Muscle of back (tissue), 11 donors: ENCODE results near the gene CCDC91. TPM values are rescaled to one million over a fixed set of nuclear protein-coding genes. Genes with fewer than 3 reads are reported as not detected.
A peak's percentile ranks its signal among the peaks of the same experiment; 100 is the strongest.
"Not testable (repeated sequence)": the region's sequence is repeated elsewhere in the genome, so short reads cannot be mapped to it uniquely, and the experiment has no call there.

Source experiments
- DNase-seq, 3 donors: peaks; one replicate each; pipeline versions ENCODE4 v3.0.0 to v3.0.0-alpha.2; 2013
- polyA plus RNA-seq, 10 donors: library from polyadenylated mRNA; unstranded; fragments of 120-200 nt; gene quantifications; one replicate each; pipeline ENCODE4 v1.2.1, GENCODE V29; 2013; ENCODE audit not compliant: insufficient read length in 10 of 10

CCDC91 gene
- polyA plus RNA-seq, 10 donors: 19.7 to 25.1 (median 23.7) TPM

DNA sequence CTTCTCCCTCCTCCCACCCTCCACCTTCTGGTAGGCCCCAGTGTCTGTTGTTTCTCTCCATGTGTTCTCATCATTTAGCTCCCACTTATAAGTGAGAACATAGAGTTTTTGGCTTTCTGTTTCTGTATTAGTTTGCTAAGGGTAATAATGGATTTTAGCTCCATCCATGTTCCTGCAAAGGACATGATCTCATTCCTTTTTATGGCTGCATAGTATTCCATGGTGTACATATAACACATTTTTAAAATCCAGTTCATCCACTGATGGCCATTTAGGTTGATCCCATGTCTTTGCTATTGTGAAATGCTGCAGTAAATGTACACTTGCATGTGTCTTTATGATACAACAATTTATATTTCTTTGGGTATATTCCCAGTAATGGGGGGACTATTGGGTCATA is 96.1 kb downstream of the CCDC91 start:
- DNase-seq: no peak

- no peak for DNase-seq
Measured at GRCh38 chr12:28290262-28290661, 100.0 kb downstream of the CCDC91 start.

DNA sequence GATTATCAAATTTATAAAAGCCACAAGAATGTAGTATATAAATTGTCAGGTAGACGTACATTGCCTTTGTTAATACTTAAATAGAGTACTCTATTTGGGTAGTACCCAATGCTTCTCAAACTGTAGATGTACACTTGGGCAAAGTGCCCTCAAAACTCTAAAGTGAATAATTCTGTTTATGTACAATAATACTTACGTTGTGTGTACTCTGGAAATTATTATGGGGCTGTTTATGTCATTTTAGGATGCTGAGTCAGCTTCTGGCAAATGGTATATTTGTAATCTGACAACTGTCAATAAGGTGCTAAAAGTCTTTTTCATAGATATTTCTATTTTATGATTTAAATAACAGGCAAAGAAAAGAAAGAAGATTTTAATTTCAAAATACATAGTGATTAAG is 102.4 kb downstream of the CCDC91 start:
- DNase-seq: no peak

DNA sequence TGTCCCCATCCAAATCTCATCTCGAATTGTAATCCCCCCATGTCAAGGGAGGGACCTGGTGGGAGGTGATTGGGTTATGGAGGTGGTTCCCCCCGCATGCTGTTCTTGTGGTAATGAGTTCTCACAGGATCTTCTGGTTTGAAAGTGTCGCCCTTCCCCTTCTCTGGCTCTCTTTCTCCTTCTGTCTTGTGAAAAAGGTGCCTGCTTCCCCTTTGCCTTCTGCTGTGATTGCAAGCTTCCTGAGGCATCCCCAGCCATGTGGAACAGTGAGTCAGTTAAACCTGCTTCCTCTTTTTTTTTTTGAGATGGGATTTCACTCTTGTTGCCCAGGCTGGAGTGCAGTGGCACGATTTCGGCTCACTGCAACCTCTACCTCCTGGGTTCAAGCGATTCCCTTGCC is 104.0 kb downstream of the CCDC91 start:
- DNase-seq: no peak

DNA sequence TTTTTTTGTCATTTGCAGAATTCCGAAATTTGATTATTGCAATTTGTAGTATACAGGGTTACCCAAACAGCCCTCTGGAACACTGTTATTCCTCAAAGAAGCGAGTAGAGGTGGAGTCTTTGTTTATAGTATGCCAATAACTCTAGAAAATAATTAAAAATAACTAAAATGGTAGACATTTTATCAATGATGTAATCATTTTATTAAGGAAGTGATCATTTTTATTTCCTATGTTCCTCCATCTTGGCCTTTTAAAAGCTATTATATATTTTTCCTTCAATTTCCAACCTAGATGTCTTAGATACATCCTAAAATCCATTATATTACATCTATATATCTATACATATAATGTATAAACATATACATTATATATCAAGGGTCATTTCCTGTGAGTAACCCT is 106.0 kb downstream of the CCDC91 start:
- no peak for DNase-seq

GRCh38 chr12:28303192-28303591 is 112.9 kb downstream of the CCDC91 start:
- no peak for DNase-seq

DNA sequence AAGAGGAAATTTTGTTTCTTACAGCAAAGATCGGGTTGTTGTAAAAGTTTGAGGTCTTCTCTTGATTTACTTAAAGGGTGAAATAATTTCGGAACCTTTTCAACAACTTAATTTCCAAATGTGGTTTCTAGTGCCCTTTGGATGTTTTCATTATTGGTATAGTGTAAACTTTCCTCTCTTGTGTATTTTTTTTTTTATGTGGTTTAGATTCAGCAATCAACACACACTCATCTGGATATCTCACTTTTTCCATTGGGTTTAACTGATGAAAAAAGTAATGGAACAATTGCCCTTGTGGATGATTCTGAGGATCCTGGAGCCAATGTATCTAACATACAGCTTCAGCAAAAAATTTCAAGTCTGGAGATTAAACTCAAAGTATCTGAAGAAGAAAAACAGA is 116.3 kb downstream of the CCDC91 start:
- no peak for DNase-seq

- no peak for DNase-seq
Measured at GRCh38 chr12:28308891-28309290, 118.6 kb downstream of the CCDC91 start.

- peak; percentile 27 to 48 (median 37) for DNase-seq
Measured at GRCh38 chr12:28313631-28314030, 123.4 kb downstream of the CCDC91 start.

DNA sequence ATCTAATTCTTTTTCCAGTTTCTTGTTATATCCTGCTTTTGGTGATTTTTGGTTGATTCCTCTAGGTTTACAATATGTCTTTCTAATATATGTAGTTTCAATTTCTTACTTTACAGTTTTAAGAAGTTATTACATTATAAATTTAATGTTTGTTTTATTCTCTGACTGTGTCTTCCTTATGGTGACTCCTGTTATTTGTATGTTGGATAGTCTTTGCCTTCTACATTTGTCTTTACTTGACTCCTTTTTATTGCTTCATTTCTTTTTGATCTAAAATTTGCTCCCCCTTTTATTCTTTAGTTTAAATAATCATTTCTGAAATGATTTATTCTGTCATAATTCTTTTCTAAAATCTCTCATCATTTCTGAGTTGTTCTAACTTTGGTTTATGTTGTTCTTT is 125.8 kb downstream of the CCDC91 start:
- no peak for DNase-seq

DNA sequence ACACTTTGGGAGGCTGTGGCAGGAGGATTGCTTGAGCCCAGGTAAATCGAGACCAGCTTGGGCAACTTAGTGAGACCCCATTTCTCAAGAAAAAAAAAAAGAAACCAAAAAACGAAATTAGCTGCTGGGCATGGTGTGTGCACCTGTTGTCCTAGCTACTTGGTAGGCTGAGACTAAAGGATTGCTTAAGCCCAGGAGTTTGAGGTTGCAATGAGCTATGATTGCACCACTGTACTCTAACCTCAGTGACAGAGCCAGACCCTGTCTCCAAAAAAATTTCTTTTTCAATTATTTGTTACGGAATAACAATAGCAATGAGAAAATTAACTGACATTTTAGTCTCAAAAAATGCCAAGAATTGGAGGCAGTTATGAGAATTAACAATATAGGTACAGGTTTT is 128.0 kb downstream of the CCDC91 start:
- no peak for DNase-seq

DNA sequence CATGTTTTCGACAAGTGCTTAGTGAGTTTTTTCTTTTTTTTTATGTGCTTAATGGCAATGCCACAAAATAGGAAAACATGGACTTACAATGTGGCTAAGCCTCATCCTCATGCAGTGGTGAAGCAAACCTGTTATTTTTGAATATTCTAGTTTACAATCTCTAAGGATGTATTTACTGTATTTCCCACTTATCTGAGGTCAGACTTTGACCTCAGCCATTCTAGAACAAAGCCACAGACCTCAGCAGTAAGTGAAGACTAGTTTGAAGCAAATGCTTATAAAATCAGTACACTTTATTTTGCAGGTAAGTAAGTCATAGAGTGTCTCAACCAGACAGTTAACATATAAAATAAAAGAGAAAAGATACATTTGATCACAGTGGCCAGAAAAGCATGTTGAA is 130.1 kb downstream of the CCDC91 start:
- no peak for DNase-seq

DNA sequence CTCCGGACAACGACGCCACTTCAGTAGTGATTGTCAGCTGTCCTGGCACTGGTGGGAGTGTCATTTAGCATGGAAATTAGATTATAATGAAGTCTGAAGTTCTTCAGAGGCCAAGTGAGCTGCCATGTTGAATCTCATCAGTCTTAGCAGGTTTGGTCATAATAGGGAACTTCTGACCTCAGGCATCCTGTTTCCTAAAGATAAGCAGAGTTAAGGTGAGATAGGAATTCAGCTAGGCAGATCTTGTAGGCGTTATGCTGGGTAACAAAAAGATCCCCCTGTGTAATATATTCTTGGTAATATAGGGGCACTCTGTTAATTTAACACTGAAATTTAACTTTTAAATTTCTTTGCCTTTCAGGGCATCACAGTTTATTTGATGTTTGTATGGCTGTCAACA is 137.5 kb downstream of the CCDC91 start:
- DNase-seq: no peak

- DNase-seq: no peak
Measured at GRCh38 chr12:28328967-28329366, 138.7 kb downstream of the CCDC91 start.

DNA sequence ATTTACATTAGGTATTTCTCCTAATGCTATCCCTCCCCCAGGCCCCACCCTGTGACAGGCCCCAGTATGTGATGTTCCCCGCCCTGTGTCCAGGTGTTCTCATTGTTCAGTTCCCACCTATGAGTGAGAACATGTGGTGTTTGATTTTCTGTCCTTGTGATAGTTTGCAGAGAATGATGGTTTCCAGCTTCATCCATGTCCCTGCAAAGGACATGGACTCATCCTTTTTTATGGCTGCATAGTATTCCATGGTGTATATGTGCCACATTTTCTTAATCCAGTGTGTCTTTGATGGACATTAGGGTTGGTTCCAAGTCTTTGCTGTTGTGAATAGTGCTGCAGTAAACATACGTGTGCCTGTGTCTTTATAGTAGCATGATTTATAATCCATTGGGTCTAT is 139.5 kb downstream of the CCDC91 start:
- not testable (repeated sequence) for DNase-seq

DNA sequence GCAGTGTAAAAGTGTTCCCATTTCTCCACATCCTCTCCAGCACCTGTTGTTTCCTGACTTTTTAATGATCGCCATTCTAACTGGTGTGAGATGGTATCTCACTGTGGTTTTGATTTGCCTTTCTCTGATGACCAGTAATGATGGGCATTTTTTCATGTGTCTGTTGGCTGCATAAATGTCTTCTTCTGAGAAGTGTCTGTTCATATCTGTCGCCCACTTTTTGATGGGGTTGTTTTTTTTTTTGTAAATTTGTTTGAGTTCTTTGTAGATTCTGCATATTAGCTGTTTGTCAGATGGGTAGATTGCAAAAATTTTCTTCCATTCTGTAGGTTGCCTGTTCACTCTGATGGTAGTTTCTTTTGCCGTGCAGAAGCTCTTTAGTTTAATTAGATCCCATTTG is 140.0 kb downstream of the CCDC91 start:
- DNase-seq: not testable (repeated sequence)

- peak; percentile 21 to 33 (median 30) for DNase-seq
Measured at GRCh38 chr12:28331130-28331529, 140.9 kb downstream of the CCDC91 start.

GRCh38 chr12:28340261-28341045 is 150.2 kb downstream of the CCDC91 start:
- no peak for DNase-seq

DNA sequence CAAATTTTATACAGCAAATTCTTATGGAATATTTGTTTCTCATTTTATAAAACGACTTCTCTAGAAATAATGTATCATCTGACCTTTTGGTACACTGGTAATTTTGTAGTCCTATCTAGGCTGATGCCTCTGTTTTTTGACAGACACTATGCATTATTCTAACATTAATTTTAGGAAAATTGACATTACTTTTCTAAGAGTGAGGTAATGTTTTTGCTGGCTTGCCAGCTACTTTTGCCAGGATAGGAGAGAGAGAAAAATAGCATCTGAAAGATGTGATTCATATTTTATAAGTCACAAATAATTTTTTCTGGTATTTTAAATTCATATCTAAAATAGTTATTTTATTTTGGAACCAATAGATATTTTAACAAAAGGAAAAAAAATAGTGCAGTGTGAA is 153.5 kb downstream of the CCDC91 start:
- DNase-seq: peak in 2 of 3 donors; percentile 14 to 23

GRCh38 chr12:28346567-28346966 is 156.3 kb downstream of the CCDC91 start:
- no peak for DNase-seq

GRCh38 chr12:28349196-28349595 is 158.9 kb downstream of the CCDC91 start:
- DNase-seq: no peak

GRCh38 chr12:28350502-28350901 is 160.2 kb downstream of the CCDC91 start:
- DNase-seq: no peak

- DNase-seq: no peak
Measured at GRCh38 chr12:28351414-28351813, 161.2 kb downstream of the CCDC91 start.

DNA sequence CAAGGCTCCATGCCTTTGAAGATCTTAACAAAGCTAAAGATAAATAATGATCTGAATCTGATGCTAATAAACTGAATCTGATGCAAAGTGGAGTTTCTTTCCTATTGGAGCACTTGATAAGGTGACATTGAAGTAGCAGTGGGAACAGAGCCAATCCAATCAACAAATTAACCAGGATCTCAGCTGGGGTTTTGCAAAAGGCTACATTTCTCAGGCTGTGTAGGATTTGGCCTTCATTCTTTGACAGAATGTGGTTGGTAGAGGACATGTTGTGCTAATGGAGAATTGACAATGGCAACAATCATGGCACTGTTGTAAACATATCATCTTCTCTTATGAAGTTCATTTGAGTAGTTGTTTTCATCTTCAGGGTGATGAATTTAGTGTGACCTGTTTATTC is 164.9 kb downstream of the CCDC91 start:
- no peak for DNase-seq
